GM23248 (cell line): Measurements from ENCODE around the gene ENTHD1. TPM values are rescaled to one million over a fixed set of nuclear protein-coding genes. Genes with fewer than 3 reads are reported as not detected.
A peak's percentile ranks its signal among the peaks of the same experiment; 100 is the strongest.

Experiments
- DNase-seq: peaks from one replicate; pipeline ENCODE4 v3.0.0-alpha.2; 2015
- H2AFZ ChIP-seq: fragments of 200-600 bp; sonication (generic); 2 replicates; pipeline ENCODE4 v1.6.1; 2016; ENCODE audit warnings: antibody characterized with exemption
- H3F3A ChIP-seq: fragments of 200-600 bp; sonication (generic); 2 replicates; pipeline ENCODE4 v1.6.1; 2016; ENCODE audit warnings: mild to moderate bottlenecking, antibody characterized with exemption, mixed run types; ENCODE audit not compliant: insufficient read depth
- H3K27ac ChIP-seq: fragments of 200-600 bp; sonication (generic); 2 replicates; pipeline ENCODE4 v1.5.1; 2016; ENCODE audit warnings: mild to moderate bottlenecking
- H3K27me3 ChIP-seq: fragments of 200-600 bp; sonication (generic); replicated peaks from 2 replicates; pipeline ENCODE4 v1.6.1; 2016; ENCODE audit warnings: mild to moderate bottlenecking; ENCODE audit not compliant: insufficient read depth
- H3K36me3 ChIP-seq: fragments of 200-600 bp; sonication (generic); 2 replicates; pipeline ENCODE4 v1.6.1; 2016; ENCODE audit warnings: low read depth, mild to moderate bottlenecking
- H3K4me1 ChIP-seq: fragments of 200-600 bp; sonication (generic); 2 replicates; pipeline ENCODE4 v1.6.1; 2016; ENCODE audit warnings: mild to moderate bottlenecking; ENCODE audit not compliant: insufficient read depth
- H3K4me2 ChIP-seq: fragments of 200-600 bp; sonication (generic); one replicate; pipeline ENCODE4 v1.6.1; 2016; ENCODE audit warnings: mild to moderate bottlenecking; ENCODE audit not compliant: unreplicated experiment
- H3K4me3 ChIP-seq: fragments of 200-600 bp; sonication (generic); 2 replicates; pipeline ENCODE4 v1.5.1; 2016; ENCODE audit warnings: mild to moderate bottlenecking
- H3K79me2 ChIP-seq: fragments of 200-600 bp; sonication (generic); 2 replicates; pipeline ENCODE4 v1.6.1; 2016; ENCODE audit warnings: mild to moderate bottlenecking; ENCODE audit not compliant: insufficient read depth
- H3K9ac ChIP-seq: fragments of 200-600 bp; sonication (generic); 2 replicates; pipeline ENCODE4 v1.6.1; 2016; ENCODE audit warnings: mild to moderate bottlenecking
- H3K9me2 ChIP-seq: fragments of 200-600 bp; sonication (generic); 2 replicates; pipeline ENCODE4 v1.6.1; 2016; ENCODE audit warnings: mixed run types, mild to moderate bottlenecking, moderate library complexity; ENCODE audit not compliant: insufficient read depth
- H3K9me3 ChIP-seq: fragments of 200-600 bp; sonication (generic); one replicate; pipeline ENCODE4 v1.6.1; 2017; ENCODE audit warnings: low read depth
- H4K20me1 ChIP-seq: fragments of 200-600 bp; sonication (generic); 2 replicates; pipeline ENCODE4 v1.6.0; 2016; ENCODE audit not compliant: insufficient read depth
- EZH2 ChIP-seq: fragments of 200-600 bp; sonication (generic); IDR thresholded peaks from 2 replicates; pipeline ENCODE4 v1.6.1; 2018; ENCODE audit warnings: antibody characterized with exemption, mild to moderate bottlenecking; ENCODE audit not compliant: insufficient read depth, poor library complexity, severe bottlenecking
- EZH2phosphoT487 ChIP-seq: fragments of 200-600 bp; sonication (generic); IDR thresholded peaks from 2 replicates; pipeline ENCODE4 v1.6.1; 2018; ENCODE audit warnings: antibody characterized with exemption, moderate library complexity, mild to moderate bottlenecking, low read depth; ENCODE audit not compliant: insufficient read depth
- WGBS, 2 experiments: methylation state at CpG; one replicate each; pipeline ENCODE4 v1.1.6; 2015 to 2017; ENCODE audit warnings: low lambda C conversion rate in 2 of 2, low coverage in 1 of 2; ENCODE audit errors: missing lambda C conversion rate in 2 of 2; 5-methylcytosine and 5-hydroxymethylcytosine counted together
- in situ Hi-C: fragments of 300-500 bp; cut with MboI; formaldehyde crosslinking; loops from 2 replicates; pipeline ENCODE4 v1.15.0; 2020
- polyA plus RNA-seq: library from polyadenylated mRNA; unstranded; fragments of >200 nt; fragmentation: Nextera tagmentation; extraction: Ambion mirVana; gene quantifications from 2 replicates; pipeline ENCODE4 v1.2.1, GENCODE V29; 2016
- total RNA-seq: library from RNA; depleted of rRNA; stranded (reverse); fragments of >200 nt; shearing (Covaris generic); gene quantifications from 2 replicates; pipeline ENCODE4 v1.2.3, GENCODE V29; 2014

Gene ENTHD1
- total and polyA plus RNA-seq, 2 experiments from 2014 or later, result not detected

DNA sequence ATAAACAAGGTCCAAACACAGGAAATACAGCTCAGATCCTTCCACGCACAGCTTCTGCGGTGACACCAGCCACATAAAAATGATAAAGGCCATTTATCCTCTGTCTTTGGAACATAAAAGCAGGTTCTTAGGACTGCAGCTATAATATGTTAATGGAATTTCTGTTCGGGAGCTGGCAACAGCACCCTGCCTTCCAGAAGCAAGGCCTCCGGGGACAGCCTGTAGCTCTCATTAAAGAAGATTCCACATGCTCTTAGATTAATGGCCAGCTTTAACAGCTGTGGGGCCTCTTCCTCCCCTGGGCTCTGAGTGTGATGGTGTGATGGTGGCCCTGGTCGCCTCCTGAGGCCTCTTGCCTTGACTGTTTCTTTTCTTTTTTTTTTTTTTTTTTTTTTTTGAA lies 185.7 kb downstream of the ENTHD1 start:
- Histone ChIP-seq H3K4me2 (no peak overlapping the region), H3K9me3 (no peaks in the 10 kb centered on the region), H3K36me3 (no peaks in the 10 kb centered on the region), H3K9me2 (no peaks in the 10 kb centered on the region), H3K27me3 (peaks cover 31% of the 10 kb centered on the region), H3K79me2 (no peaks in the 10 kb centered on the region), H4K20me1 (no peaks in the 10 kb centered on the region), H2AFZ (no peak overlapping the region), H3K4me3 (no peak overlapping the region), H3K9ac (no peak overlapping the region), H3K4me1 (no peaks in the 10 kb centered on the region), H3F3A (no peaks in the 10 kb centered on the region), H3K27ac (no peak overlapping the region)
- 51 to 58% methylated on average over 5 of the region's 5 CpGs for WGBS, 2 experiments
- no peak for TF ChIP-seq EZH2
- TF ChIP-seq EZH2phosphoT487, result no peak
- DNase-seq, result no peak
- in situ Hi-C loops, result no loop called here

DNA sequence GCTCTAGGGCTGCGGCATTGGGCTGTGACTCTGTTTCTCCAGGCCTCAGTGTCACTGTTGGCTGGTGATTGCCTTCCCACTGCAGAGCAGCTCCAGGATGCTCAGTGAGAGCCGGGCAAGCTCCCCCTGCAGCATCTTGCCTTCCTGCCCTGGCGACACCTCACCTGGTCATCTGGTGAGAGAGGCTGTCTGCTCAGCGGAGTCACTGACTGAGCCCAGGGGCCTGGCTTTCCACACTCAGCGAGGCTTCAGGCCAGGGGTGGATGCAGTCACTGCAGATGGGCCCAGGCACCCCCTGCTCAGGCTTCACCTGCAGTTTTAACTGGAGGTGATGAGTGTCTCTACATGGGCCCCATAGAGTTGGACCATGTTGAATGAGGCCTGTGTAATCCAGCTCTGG lies 186.2 kb downstream of the ENTHD1 start:
- 47 to 55% methylated on average over 5 of the region's 5 CpGs for WGBS, 2 experiments
- DNase-seq, result no peak
- TF ChIP-seq EZH2 (no peak), EZH2phosphoT487 (no peak)

DNA sequence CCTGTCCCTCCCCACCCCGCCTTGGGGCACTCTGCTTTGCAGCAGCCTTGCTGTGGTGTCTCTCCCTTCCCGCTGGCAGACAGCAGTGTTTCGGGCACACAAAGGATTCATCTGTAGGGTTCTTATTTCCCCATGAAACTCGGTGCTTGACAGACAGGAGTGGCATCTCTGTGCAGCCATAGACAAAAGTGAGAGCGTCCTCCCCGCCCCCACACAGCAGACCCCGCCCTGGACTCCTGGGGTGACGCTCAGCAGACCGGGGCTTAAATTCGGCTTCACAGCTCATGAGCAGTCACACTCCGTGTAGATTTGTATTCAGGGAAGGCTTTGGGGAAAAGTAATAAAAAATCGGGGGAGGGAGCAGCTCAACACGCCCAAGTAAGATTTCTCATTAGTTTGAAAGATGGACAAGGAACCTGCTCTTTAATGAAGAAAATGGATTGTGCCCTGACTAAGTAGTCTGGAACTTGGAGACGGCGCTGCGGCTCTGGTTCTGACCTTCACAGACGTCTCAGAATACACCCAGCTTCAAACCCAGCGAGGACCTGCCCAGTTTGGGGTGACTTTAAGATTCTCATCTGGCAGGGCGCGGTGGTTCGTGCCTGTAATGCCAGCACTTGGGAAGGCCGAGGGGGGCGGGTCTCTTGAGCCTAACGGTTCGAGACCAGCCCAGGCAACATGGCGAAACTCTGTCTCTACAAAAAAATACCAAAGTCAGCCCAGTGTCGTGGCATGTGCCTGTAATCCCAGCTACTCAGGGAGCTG lies 187.0 kb downstream of the ENTHD1 start:
- Histone ChIP-seq H3K4me1 (no peaks in the 10 kb centered on the region), H3K36me3 (no peaks in the 10 kb centered on the region), H3K4me3 (no peak overlapping the region), H3K27ac (no peak overlapping the region), H3K27me3 (peaks cover 40% of the 10 kb centered on the region), H3K9ac (no peak overlapping the region), H3K4me2 (no peak overlapping the region), H3F3A (no peaks in the 10 kb centered on the region), H2AFZ (no peak overlapping the region), H3K9me2 (no peaks in the 10 kb centered on the region), H4K20me1 (no peaks in the 10 kb centered on the region), H3K79me2 (no peaks in the 10 kb centered on the region), H3K9me3 (no peaks in the 10 kb centered on the region)
- WGBS, 2 experiments, result 29 to 38% methylated on average over 27 of the region's 27 CpGs
- no peak for TF ChIP-seq EZH2phosphoT487
- TF ChIP-seq EZH2, result no peak
- DNase-seq, result peak; percentile 49
- in situ Hi-C loops, result no loop called here

More for the DNA sequence above, 186.2 kb downstream of the ENTHD1 start:
- H3K4me1 ChIP-seq, result no peaks in the 10 kb centered on the region
- no peaks in the 10 kb centered on the region for H3K9me3 ChIP-seq
- H3K27me3 ChIP-seq, result peaks cover 35% of the 10 kb centered on the region
- no peak overlapping the region for H3K9ac ChIP-seq
- in situ Hi-C loops, result no loop called here
- no peaks in the 10 kb centered on the region for H3K36me3 ChIP-seq
- H3F3A ChIP-seq, result no peaks in the 10 kb centered on the region
- no peaks in the 10 kb centered on the region for H3K79me2 ChIP-seq
- H3K4me2 ChIP-seq, result no peak overlapping the region
- no peaks in the 10 kb centered on the region for H3K9me2 ChIP-seq
- no peak overlapping the region for H2AFZ ChIP-seq
- no peak overlapping the region for H3K4me3 ChIP-seq
- H3K27ac ChIP-seq, result no peak overlapping the region
- no peaks in the 10 kb centered on the region for H4K20me1 ChIP-seq

DNA sequence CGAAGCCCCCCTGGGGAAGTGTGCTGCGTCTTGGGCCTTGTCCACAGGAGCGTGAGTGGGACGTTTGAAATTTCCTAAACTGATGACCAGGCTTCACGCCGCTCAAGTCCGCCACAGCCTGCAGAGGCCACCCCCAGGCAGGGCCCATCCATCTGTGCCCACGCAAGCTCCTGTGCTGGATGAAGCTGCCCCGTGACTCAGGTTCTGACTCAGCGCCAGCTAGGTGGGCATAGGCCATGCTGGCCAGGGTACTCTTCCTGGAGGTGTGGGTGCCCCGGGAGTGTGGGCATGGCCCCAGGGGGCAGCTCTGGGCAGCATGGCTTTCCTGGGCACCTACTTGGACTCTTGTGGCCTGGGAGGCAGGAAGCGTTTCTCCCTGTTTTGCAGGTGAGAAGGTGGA lies 188.2 kb downstream of the ENTHD1 start:
- no peak overlapping the region for H3K27ac ChIP-seq
- no peak overlapping the region for H2AFZ ChIP-seq
- H3K4me1 ChIP-seq, result no peaks in the 10 kb centered on the region
- in situ Hi-C loops, result no loop called here
- 82 to 83% methylated on average over 11 to 12 of the region's 12 CpGs for WGBS, 2 experiments
- H4K20me1 ChIP-seq, result no peaks in the 10 kb centered on the region
- no peaks in the 10 kb centered on the region for H3K79me2 ChIP-seq
- DNase-seq, result no peak
- no peak overlapping the region for H3K4me2 ChIP-seq
- H3K4me3 ChIP-seq, result no peak overlapping the region
- peaks cover 40% of the 10 kb centered on the region for H3K27me3 ChIP-seq
- no peaks in the 10 kb centered on the region for H3K9me2 ChIP-seq
- TF ChIP-seq EZH2phosphoT487, result no peak
- no peak for TF ChIP-seq EZH2
- H3K36me3 ChIP-seq, result no peaks in the 10 kb centered on the region
- H3K9me3 ChIP-seq, result no peaks in the 10 kb centered on the region
- H3K9ac ChIP-seq, result no peak overlapping the region
- H3F3A ChIP-seq, result no peaks in the 10 kb centered on the region
